DMS53 (cell line): Measurements from ENCODE around the gene CLK3.
"Not testable (repeated sequence)": the region's sequence is repeated elsewhere in the genome, so short reads cannot be mapped to it uniquely, and the experiment has no call there.

Experiments
- DNase-seq: peaks from one replicate; lab custom pipeline; 2025; lab: John Stamatoyannopoulos, UW

Gene CLK3

DNA sequence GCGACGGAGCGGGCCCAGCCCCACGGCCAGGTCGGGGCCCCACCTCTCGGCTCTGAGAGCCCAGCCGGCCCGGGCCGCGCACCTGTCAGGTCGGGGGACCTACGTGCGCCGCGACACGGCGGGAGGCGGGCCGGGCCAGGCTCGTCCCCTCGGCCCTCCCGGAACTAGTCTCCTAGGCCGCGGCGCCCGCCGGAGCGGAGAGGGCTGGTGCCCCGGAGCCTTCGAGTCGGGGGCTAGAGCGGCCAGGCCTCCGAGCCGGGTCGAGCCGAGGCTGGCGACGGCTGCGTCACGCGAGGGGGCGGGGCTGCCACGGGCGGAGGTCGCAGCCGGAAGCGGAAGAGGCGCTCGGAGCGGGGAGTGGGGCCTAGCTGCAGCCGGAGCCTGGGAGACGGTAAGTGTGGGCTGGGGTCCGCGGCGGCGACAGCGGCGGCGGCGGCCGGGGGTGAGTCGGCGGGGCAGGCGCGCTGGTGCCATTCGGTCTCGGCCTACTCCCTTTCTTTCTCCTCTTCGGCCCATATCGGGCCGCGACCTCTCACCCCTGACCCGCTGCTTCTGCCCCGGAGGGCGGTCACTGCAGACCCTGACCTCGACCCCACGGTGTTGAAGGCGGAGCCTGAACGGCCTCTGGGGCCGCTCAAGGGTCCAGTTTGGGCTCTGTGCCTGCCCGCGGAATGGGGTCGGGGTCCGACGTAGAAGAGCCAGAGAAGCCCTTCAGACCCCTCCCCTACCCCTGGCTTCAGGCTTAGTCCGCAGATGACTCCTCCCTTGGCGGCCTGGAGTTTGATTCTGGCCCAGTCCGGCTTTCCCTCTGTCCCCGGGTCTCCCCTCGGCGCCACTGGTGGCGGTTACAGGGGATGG lies at the start of gene CLK3:
TSS of gene CLK3 (plus strand) at position 329 of the 858 bp plus-strand sequence. CDS start 3,361 bp downstream, outside the sequence.
- peak; percentile 98 for DNase-seq

DNA sequence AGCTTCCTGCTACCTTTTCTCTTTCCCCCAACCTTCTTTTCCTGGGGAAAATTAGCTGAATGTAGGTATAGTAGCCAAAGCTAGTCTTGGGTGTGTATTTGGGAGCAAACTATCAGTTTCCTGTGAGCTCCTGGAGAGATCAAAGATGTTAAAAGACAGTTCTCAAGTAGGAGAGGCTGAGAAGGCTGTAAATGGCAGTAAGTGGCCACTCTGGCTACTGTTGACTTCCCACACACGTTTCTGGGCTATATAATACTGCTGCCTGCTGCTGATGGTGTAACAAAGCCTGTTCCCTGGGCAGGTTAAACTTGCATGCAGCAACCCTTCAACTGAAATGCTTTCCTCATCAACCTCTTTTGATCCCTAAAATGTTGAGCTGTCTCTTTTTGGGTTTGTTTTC lies 47.0 kb upstream of the CLK3 start:
- no peak for DNase-seq

DNA sequence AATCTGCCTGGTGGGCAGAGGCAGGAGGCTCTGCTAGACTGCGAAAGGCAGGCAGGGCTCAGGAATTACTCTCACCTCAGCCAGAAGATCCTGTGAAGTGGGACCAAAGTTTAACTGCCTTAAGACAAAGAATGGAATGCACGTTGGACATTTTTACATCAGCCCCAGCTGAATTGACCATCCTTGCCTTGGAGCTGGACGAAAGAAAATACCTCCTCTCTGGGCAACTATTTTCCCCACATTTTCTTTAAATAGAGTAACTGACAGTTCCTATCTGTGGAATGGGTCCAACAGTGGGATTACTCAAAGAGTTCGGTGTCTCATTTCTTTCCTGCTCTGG lies 45.9 kb upstream of the CLK3 start:
- no peak for DNase-seq

DNA sequence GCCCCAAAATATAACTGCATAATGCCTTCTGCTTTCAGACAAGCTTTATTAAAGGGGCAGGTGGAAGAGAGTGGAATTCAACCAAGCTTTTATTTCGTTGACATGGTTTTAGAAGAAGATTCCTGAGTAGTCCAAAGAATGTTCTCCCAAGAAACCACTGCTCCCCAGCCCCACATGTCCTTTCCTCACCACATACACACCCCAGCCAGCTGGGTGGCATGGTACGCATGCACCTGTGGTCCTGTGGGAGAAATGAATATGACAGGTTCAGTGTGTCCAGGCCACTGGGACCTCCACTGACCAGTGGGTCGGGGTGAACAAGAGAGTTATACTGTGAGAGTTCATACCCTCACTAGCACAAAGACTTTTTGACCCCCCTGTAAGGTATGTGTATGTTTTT lies 44.4 kb upstream of the CLK3 start:
- no peak for DNase-seq

DNA sequence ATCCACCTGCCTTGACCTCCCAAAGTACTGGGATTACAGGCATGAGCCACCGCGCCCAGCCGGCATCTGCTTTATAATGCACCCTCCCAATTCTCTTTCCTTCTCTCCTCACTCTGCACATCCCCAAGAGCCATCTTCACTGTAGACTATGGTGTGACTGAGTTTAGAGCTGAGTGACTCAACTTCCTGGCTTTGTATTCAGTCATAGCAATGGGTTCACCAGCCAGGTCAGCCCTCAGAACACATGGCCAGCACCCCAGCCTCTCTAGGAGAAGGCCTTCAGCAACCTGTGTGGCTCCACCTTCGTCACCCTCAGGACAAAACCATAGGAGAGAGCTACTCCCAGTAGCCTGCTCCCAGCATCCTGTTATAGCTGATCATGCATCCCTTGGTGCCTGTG lies 41.6 kb upstream of the CLK3 start:
- no peak for DNase-seq

DNA sequence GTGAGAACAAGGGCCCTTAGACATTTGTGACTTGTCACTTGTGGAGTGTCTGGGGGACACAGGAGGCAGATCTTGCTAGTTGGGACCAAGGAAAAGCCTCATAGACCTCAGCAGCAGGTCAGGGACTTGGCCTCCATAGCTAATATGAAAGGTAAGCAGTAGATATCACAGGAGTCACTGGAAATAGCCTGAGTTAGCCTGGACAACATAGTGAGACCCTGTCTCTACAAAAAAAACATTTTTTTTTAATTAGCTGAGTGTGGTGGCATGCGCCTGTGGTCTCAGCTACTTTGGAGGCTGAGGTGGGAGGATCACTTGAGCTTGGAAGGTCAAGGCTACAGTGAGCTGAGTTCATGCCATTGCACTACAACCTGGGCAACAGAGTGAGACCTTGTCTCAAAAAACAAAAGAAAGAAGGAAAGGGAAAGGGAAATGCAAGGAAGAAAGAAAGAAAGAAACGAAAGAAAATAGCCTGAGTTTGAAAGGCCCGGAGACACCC lies 37.1 kb upstream of the CLK3 start:
- DNase-seq = no peak

DNA sequence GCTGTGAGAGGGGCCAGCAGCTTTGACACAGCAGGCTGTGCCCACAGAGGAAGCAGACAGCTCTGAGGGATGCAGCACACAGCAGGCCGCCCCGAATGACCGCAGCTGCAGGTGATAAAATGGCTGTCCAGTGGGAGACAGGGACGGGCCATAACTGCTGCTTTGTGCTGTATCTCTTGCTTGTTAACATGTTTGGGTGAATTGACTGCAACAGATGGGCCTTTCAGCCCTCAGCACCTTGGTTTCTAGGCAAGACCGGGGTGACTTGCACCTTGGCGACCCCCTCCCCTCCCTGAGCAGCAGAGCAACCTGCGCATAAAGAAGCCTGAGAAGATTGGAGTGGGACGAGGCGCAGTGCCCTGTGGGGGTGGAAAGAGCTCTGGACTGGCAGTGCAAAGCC lies 36.6 kb upstream of the CLK3 start:
- no peak for DNase-seq

DNA sequence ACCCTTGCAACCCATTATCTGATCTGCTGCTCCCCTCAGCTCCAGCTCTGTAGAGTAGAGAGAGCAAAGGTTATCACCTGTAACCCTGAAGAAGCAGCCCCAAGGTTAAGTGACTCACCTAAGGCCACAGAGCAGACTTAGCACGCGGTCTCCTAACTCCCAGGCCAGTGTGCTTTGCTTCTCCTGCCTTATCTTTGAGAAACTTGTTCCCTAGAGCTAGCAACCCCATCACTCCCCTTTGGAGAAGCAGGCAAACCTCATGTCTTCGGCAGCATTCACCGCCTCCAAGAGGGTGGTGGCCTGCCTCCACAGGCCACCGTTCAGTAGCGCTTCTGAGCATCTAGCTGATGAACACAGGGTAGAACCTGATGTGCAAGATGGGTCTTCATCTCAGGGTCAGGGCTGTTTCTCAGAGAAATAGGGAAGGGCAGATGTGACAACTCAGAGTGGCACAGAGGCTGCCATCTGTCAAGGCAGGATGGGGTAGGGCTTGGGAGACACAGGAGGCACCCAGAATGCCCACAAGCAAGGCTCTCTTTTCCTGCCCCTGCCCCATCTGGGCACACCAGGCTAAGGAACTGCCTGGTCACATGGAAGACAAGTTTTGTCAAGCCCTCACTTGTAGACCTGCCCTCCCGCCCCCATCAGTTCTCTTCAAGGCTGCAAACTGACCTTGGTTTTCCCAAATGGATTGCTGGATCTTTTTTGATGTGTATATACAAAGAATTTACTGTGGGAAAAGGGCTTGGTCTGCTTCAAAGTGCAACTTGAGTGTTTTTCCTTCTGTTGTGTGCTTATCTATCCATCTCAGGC lies 34.9 kb upstream of the CLK3 start:
- no peak for DNase-seq

DNA sequence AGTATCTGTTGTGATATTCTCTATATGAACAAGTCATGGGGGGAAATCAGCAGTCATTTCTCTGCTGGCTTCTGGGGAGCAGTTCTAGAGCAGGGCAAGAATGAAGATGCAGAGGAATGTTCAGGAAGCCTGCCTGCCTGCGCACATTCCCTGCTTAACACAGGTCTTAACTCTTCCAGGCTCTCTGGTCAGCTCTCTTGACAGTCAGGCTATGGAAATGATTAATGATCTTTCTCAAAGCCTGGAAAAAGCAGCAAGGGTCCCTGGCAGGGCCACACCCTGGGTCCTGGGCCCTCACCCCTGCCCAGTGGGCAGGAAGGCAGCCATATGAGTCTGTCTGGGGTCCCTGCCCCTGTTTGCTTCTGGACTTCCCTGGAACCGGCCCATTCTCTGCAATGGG lies 31.4 kb upstream of the CLK3 start:
- no peak for DNase-seq

DNA sequence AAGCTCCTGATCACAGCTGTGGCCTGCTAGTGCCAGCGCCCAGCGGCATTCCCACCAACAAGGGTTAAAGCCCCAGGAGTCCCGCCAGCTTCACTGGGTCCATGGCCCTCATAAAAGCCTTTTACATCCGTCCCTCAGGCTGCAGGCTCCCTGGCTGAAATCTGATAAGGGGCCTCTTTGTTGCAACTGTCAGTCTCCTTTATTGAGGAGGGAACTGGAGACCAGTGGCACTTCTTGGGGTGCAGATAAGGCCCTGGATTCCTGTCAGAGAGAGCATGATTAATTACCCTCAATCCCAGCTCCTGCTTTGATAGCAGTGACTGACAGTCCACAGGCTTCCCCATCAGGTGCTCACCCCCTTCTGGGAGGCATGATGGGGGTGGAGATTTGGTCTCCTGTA lies 30.9 kb upstream of the CLK3 start:
- DNase-seq = no peak

DNA sequence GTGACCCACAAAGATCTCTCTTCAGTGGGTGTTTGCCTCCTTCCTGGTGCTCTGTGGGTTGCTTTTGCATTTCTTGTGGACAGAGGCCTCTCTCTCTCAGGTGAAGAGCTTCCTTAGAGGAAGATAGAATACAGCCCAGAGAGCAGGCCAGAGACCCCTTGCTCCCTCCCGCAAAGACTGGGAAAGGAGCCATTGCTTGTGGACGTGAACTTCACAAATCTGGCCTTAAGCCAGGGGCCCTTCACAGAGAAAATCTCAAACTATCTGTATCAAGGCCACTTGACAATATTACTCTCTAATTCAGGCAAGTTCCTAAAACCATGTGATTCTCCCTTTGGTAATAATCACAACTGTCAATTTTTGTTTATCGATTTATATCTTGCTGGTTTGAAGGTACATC lies 30.4 kb upstream of the CLK3 start:
- DNase-seq = no peak

DNA sequence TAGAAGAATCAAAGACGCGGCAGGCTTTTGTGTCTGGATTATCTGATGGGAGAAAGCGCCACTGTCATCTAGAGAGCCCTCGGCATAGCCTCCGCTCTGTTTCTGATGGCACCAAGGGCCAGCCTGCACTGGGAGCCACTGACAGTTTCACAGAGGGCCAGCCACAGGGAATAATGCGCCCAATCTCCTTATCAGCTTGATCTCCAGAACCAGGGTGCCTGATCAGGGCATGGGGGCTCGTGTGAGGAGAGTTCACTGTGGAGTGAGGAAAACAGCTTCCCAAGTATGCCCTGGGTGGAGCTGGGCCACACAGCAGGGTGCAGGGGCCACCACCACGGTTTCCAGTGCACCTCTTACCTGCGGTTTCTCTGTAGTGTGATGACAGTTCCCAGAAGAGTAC lies 29.8 kb upstream of the CLK3 start:
- no peak for DNase-seq

DNA sequence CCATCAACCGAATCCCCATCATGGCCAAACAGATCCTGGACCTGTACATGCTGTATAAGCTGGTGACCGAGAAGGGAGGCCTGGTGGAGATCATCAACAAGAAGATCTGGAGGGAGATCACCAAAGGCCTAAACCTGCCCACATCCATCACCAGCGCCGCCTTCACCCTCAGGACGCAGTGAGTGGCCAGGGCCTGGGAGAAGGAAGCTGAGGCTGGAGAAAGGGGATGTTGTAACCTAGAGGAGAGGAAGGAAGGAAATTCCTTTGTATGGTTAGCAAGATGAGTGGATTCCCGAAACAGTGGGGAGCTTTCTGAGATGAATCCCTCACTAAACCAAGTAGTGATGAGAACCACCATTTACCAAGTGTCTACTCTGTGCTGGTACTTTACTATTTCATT lies 25.8 kb upstream of the CLK3 start:
- DNase-seq = no peak

DNA sequence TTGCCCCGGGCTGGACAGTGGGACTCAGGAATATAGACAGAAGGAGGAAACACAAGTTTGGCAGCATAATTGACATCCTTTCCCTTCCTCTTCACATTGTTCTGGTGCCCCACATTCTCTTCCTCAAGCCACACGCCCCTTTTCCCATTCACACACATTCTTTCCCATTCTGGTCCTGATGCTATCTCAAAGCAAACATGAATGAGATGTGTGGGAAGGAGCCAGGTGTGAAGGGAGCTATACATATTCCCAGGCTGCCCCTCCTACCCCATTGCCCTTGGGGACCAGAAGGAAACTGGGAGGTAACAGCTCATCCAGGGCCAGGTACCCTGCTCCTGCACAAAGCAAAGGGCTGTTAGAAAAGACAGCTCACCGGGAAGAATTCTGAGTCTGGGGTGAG lies 23.4 kb upstream of the CLK3 start:
- no peak for DNase-seq

DNA sequence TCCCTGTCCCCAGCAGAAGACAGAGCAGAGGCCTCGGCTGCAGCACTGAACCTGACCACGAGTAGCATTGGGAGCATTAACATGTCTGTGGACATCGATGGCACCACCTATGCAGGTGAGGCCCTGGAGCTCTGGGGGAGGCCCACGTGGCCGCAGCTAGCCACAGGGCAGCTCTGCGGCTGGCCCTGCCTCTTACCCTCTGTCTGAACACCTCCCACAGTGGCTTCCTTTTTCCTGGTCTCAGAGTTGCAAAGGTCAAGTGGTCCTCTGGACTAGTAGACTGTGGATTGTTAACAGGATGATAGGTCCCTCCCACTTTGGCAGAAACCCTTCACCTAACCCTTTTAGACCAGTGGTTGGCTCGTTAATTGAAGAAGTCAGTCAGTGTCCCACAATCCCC lies 22.5 kb upstream of the CLK3 start:
- DNase-seq = peak; percentile 86

DNA sequence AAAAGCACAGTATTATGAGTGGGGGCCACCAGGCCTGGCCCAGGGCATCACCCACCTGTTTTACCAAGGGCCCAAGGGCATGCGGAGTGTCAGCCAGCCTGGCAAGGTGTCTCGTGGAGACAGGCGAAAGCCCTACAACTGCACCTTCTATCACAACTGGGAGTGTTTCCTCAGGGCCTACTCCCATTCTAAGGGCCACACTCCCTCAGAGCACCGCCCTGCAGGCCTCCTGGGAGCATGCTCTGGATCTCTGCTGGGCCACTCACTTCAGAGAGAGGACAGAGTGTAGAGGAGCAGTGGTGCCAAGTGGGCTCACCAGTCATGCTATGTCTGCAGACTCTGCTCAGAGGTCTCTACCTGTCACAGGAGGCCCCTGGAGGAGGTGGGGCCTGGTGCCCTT lies 21.2 kb upstream of the CLK3 start:
- no peak for DNase-seq

DNA sequence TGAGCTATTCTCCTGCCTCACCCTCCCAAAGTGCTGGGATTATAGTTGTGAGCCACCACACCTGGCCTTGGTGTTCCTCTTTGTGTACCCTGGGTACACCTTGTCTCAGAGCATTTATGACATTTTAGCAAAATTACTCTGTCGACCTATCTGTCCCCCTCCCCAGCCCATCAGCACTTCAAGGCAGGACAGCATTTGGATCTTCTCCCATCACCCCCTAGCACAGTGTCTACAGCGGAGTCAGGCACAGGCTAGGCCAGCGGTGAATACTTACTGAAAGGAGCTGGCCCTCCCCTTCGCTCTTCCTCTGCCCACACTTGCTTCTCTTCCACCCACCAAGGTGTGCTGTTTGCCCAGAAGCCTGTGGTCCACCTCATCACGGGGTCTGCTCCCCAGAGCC lies 20.4 kb upstream of the CLK3 start:
- DNase-seq = no peak

DNA sequence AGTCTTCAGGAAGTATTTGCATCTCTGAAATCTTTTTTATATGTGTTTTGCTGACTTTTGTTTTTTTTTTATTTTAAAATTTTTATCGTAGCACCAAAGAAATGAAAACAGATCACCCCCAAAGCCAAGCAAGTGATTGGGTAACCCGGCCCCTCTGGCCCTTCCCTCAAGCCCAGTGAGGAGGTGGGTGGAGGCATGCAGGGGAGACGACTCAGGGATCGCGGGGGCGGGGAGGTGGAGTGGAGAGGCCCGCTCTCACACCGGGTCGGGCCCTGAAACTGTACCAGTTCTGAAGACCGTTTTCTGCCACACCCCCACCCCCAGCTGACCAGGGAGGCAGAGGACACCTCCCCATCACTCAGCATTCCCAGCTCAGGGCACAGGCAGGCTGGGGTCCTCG lies 18.9 kb upstream of the CLK3 start:
- DNase-seq = not testable (repeated sequence)

DNA sequence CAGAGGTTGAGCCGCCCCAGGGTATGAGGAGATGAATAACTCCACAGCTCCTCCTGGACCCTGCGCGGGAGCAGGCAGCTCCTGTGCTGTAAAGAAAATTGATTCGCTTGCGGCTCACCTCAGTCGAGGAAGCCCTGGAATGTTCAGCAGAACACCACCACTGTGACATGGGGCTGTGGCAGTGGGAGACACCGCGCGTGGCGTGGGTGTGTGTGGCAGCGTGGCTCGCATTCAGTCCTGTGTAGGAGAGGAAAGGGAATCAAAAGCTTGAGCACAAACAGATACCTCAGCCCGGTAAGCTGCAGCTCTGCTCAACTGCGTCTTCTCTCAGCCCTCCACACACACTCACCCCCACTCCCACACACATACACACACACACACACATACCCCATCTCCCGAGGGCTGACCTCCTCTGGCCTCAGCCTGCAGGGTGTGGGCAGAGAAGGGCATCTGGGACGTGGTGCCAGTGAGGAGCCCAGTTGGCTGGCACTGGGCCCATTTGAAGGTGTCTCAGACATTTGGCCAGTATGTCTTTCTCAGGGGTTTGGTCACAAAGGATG lies 18.4 kb upstream of the CLK3 start:
- DNase-seq = not testable (repeated sequence)

DNA sequence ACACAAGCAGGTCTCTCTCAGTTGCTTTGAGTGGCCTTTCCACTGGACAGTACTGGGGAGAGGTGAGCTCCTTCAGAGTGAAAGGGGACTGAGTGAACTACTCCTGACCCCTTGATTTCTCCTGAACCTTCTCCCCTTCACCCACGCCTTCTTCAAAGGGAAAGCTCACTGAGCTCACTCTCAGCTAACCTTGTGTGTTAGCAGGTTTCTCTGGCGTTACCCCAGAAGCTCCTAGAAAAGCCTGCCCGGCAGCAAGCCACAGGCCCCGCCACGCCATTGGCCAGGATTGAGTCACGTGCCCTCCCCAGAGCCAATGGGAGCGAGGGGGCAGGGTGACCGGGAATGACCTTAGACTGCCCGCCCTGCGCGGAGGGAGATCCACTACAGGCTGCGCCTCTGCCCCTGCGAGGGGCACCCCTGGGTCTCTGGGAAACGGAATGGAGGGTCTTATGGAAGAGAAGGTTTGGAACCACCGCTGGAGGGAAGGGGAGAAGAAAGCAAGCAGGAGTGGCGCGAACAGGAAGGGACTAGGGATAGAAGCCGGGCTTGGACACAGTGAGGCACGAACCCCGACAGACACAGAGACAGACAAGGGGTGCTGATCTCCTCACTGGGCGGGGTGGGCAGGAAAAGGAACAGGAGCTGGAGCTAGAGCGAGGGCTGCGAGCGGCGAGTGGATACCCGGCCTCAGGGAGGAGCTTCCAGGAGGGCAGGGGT lies 17.4 kb upstream of the CLK3 start:
- DNase-seq = peak; percentile 91

DNA sequence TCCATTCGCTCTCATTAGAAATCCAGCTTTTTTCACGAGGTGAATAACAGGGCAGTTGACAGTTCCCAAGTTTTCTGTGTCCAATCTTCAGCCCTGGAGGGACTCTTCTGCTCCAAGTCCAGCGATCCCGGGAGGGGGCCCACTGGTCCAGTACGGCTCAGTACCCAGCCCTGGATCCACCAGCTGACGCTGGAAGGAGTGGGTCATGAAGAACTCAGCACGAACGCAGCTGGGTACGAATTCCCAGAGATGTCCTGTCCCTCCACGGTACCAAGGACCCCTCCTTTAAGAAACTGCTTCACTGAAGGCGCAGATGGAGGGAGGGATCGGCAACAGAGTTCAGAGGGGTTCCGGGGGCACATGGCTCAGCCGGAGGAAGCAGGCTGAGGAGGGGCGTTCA lies 16.5 kb upstream of the CLK3 start:
- no peak for DNase-seq

DNA sequence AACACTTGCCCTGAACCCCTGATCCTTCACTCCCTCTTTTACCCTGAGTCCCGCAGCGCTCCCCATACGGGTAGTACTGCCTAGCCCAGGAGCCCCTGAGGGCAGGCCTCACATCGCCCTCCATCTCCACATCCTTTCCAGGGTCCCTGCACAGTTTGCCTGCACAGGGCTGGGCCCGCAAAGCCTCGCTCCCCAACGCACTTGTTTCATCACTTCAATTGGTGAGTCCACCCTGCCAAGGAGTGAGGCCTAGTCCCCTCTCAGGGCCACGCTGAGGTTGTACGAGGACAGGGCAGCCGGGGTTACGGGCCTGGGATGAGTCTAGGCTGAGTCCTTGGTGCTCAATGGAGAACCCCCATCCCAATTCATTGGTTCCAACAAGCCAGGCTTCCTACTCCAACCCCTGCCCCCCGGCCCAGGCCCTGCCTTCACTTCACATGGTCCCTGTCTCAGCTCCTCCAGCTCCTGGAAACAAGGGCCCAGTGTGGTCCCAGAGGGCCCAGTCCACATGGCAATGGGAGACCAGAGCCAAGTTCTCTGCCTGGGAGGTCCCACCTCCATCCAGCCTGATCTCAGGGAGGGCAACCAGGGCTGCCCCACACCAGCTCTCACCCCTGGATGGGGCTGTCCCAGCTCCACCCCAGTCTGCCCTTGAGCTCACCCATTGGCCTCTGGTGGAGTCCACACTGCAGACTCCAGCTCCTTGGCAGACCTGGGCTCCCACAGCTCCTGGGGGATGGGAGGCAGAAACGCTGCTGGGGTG lies 12.4 kb upstream of the CLK3 start:
- DNase-seq = no peak
